TTC549 (cell line): ENCODE results near the gene PEDS1.
"Not testable (repeated sequence)": the region's sequence is repeated elsewhere in the genome, so short reads cannot be mapped to it uniquely, and the experiment has no call there.

Experiments used
- FAIRE-seq: peaks from 2 replicates; lab custom pipeline; 2012; peaks lifted over from hg19 to GRCh38; lab: Jason Lieb, UNC

Gene PEDS1

GRCh38 chr20:50190251-50191064, 36.9 kb upstream of the PEDS1 start, which contains the start of gene CEBPB:
Gene CEBPB, plus strand, starts transcription at chr20:50190830. Its CDS starts 204 bp downstream, at chr20:50191034.
- no peak for FAIRE-seq

GRCh38 chr20:50189681-50190250, 36.2 kb upstream of the PEDS1 start:
- FAIRE-seq = no peak

- FAIRE-seq = no peak
These were observed 35.6 kb upstream of the PEDS1 start for GRCh38 chr20:50188879-50189680.

- FAIRE-seq = no peak
These were observed 34.8 kb upstream of the PEDS1 start for GRCh38 chr20:50188287-50188688.

GRCh38 chr20:50187403-50188051, 34.0 kb upstream of the PEDS1 start:
- FAIRE-seq = no peak

- no peak for FAIRE-seq
These were observed 33.5 kb upstream of the PEDS1 start for GRCh38 chr20:50186987-50187402.

GRCh38 chr20:50186151-50186885, 32.8 kb upstream of the PEDS1 start:
- no peak for FAIRE-seq

GRCh38 chr20:50185426-50185825, 31.9 kb upstream of the PEDS1 start:
- FAIRE-seq = no peak

GRCh38 chr20:50182346-50182745, 28.8 kb upstream of the PEDS1 start:
- no peak for FAIRE-seq

GRCh38 chr20:50181344-50181743, 27.8 kb upstream of the PEDS1 start:
- FAIRE-seq = no peak

- FAIRE-seq = not testable (repeated sequence)
These were observed 25.1 kb upstream of the PEDS1 start for GRCh38 chr20:50178672-50179071.

- no peak for FAIRE-seq
These were observed 22.7 kb upstream of the PEDS1 start for GRCh38 chr20:50175938-50176933.

- FAIRE-seq = no peak
These were observed 20.9 kb upstream of the PEDS1 start for GRCh38 chr20:50174456-50174855.

GRCh38 chr20:50172347-50173013, 19.0 kb upstream of the PEDS1 start:
- no peak for FAIRE-seq

GRCh38 chr20:50170549-50171220, 17.2 kb upstream of the PEDS1 start:
- no peak for FAIRE-seq

- no peak for FAIRE-seq
These were observed 15.9 kb upstream of the PEDS1 start for GRCh38 chr20:50169329-50169823.

GRCh38 chr20:50165684-50166554, 12.4 kb upstream of the PEDS1 start:
- peak; percentile 80 for FAIRE-seq
